Panc1 (cell line): ENCODE results near the gene STAB2. TPM values are rescaled to one million over a fixed set of nuclear protein-coding genes. Genes with fewer than 3 reads are reported as not detected.

Experiments
- ATAC-seq: fragments of 200-7000 bp; cut with Tn5 transposase; 2 replicates; pipeline ENCODE4 v1.9.1; 2020; ENCODE audit warnings: mild to moderate bottlenecking, moderate library complexity
- BruUV-seq: library from RNA; stranded (reverse); fragments of 400-500 nt; replicated peaks from 2 replicates; lab custom pipeline; 2021; lab: Mats Ljungman, UMichigan
- CTCF ChIA-PET: fragments of 300-600 bp; sonication (Branson Sonifier 250); formaldehyde crosslinking; loops from one replicate; lab custom pipeline; 2022; ENCODE audit warnings: antibody characterized with exemption; lab: Charles Lee
- POLR2A ChIA-PET: fragments of 300-600 bp; sonication (Branson Sonifier 250); formaldehyde crosslinking; loops from one replicate; lab custom pipeline; 2022; ENCODE audit warnings: antibody characterized with exemption; lab: Charles Lee
- DNase-seq: peaks from one replicate; pipeline ENCODE4 v3.0.0-alpha.2; 2010; ENCODE audit warnings: low read depth, low spot score
- H3K27ac ChIP-seq: 2 replicates; pipeline ENCODE4 v1.5.1; 2011; ENCODE audit warnings: mild to moderate bottlenecking, low read length, inconsistent platforms
- H3K27me3 ChIP-seq: fragments of 200-500 bp; sonication (Bioruptor generic); 2 replicates; pipeline ENCODE4 v1.6.0; 2014; ENCODE audit warnings: low read length, inconsistent platforms; ENCODE audit not compliant: control insufficient read depth, insufficient read depth
- H3K36me3 ChIP-seq: fragments of 200-500 bp; sonication (Bioruptor generic); 2 replicates; pipeline ENCODE4 v1.5.1; 2014; ENCODE audit warnings: inconsistent platforms, mild to moderate bottlenecking, low read length, moderate library complexity; ENCODE audit not compliant: control insufficient read depth, insufficient read depth
- H3K4me1 ChIP-seq: 2 replicates; pipeline ENCODE4 v1.5.1; 2011; ENCODE audit warnings: inconsistent platforms, mild to moderate bottlenecking, low read length, moderate library complexity; ENCODE audit not compliant: control insufficient read depth, insufficient read depth
- H3K4me3 ChIP-seq, 2 experiments: 2 replicates each; pipeline ENCODE4 v1.5.1; 2011 to 2012; ENCODE audit warnings: low read depth in 2 of 2, low read length in 2 of 2, mild to moderate bottlenecking in 2 of 2, inconsistent platforms in 1 of 2, moderate library complexity in 1 of 2
- H3K9me3 ChIP-seq: fragments of 200-500 bp; sonication (Bioruptor generic); 2 replicates; pipeline ENCODE4 v1.5.1; 2014; ENCODE audit warnings: low read depth, mild to moderate bottlenecking, inconsistent platforms, low read length, moderate library complexity; ENCODE audit not compliant: control insufficient read depth, insufficient read depth
- POLR2AphosphoS5 ChIP-seq: IDR thresholded peaks from 2 replicates; pipeline ENCODE4 v1.6.1; 2012; ENCODE audit warnings: mild to moderate bottlenecking, low read depth, low read length, moderate library complexity
- SIN3A ChIP-seq: IDR thresholded peaks from 2 replicates; pipeline ENCODE4 v1.6.1; 2012; ENCODE audit warnings: low read depth, mild to moderate bottlenecking, low read length, moderate library complexity, borderline replicate concordance; ENCODE audit not compliant: insufficient read depth
- TCF7L2 ChIP-seq: IDR thresholded peaks from 2 replicates; pipeline ENCODE4 v1.6.1; 2011; ENCODE audit warnings: mild to moderate bottlenecking, low read depth, low read length, inconsistent platforms
- in situ Hi-C: cut with HindIII; loops from 2 replicates; pipeline ENCODE4 v1.10.0; 2016; ENCODE audit warnings: low sequenced_read_pairs, low pct_unique_long_range_greater_than_20kb
- intact Hi-C: fragments of 100-400 bp; cut with micrococcal nuclease; formaldehyde crosslinking; loops from one replicate; pipeline ENCODE4 v1.10.0; 2022; ENCODE audit not compliant: unreplicated experiment
- total RNA-seq: library from RNA; stranded (reverse); gene quantifications from one replicate; pipeline ENCODE4 v1.2.1, GENCODE V29; 2021; ENCODE audit not compliant: unreplicated experiment
- TF ChIP-seq, protein P1 (sequence below): fragments of 450-650 bp; IDR thresholded peaks from 2 replicates; pipeline ENCODE4 v1.5.1; 2017; ENCODE audit warnings: mild to moderate bottlenecking
- TF ChIP-seq, protein P2 (sequence below), 2 experiments: IDR thresholded peaks; 2 replicates each; pipeline ENCODE4 v1.6.1; 2011 to 2012; ENCODE audit warnings: low read depth in 2 of 2, control low read depth in 1 of 2, low read length in 1 of 2, mild to moderate bottlenecking in 1 of 2, moderate library complexity in 1 of 2; ENCODE audit not compliant: insufficient read depth in 1 of 2

STAB2 gene
- total RNA-seq, 1 experiment from 2014 or later = not detected

DNA sequence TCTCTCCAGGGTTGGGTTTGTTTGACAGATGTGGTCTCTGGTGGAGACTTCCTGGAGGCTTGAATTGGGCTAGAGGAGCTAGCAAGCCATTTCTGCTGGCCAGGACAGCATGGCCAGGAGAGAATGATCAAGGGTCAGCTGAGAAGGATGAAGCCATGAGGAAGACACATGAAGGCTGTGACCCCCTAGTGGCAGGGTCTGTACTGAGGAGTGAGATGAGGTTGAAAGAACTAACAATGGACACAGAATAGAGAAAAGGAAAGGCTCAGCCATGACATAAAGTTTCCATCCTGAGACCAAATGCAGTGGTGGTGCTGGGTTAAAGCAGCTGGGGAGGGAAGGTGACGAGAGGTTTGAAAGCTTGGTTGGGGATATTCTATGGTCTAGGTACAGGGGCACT lies 164.1 kb downstream of the STAB2 start:
- Histone ChIP-seq H3K27me3 (no peaks in the 10 kb centered on the region), H3K9me3 (no peaks in the 10 kb centered on the region), H3K4me3 (no peak overlapping the region), H3K4me1 (no peaks in the 10 kb centered on the region), H3K36me3 (no peaks in the 10 kb centered on the region), H3K27ac (no peak overlapping the region)
- no TSS peak for BruUV-seq
- TF ChIP-seq TCF7L2 (no peak), SIN3A (no peak), POLR2AphosphoS5 (no peak)
- TF ChIP-seq, protein P1, sequence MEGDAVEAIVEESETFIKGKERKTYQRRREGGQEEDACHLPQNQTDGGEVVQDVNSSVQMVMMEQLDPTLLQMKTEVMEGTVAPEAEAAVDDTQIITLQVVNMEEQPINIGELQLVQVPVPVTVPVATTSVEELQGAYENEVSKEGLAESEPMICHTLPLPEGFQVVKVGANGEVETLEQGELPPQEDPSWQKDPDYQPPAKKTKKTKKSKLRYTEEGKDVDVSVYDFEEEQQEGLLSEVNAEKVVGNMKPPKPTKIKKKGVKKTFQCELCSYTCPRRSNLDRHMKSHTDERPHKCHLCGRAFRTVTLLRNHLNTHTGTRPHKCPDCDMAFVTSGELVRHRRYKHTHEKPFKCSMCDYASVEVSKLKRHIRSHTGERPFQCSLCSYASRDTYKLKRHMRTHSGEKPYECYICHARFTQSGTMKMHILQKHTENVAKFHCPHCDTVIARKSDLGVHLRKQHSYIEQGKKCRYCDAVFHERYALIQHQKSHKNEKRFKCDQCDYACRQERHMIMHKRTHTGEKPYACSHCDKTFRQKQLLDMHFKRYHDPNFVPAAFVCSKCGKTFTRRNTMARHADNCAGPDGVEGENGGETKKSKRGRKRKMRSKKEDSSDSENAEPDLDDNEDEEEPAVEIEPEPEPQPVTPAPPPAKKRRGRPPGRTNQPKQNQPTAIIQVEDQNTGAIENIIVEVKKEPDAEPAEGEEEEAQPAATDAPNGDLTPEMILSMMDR = no peak
- TF ChIP-seq, protein P2, sequence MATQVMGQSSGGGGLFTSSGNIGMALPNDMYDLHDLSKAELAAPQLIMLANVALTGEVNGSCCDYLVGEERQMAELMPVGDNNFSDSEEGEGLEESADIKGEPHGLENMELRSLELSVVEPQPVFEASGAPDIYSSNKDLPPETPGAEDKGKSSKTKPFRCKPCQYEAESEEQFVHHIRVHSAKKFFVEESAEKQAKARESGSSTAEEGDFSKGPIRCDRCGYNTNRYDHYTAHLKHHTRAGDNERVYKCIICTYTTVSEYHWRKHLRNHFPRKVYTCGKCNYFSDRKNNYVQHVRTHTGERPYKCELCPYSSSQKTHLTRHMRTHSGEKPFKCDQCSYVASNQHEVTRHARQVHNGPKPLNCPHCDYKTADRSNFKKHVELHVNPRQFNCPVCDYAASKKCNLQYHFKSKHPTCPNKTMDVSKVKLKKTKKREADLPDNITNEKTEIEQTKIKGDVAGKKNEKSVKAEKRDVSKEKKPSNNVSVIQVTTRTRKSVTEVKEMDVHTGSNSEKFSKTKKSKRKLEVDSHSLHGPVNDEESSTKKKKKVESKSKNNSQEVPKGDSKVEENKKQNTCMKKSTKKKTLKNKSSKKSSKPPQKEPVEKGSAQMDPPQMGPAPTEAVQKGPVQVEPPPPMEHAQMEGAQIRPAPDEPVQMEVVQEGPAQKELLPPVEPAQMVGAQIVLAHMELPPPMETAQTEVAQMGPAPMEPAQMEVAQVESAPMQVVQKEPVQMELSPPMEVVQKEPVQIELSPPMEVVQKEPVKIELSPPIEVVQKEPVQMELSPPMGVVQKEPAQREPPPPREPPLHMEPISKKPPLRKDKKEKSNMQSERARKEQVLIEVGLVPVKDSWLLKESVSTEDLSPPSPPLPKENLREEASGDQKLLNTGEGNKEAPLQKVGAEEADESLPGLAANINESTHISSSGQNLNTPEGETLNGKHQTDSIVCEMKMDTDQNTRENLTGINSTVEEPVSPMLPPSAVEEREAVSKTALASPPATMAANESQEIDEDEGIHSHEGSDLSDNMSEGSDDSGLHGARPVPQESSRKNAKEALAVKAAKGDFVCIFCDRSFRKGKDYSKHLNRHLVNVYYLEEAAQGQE (IDR thresholded peaks at IDR 0.05; ENCODE audit: insufficient read depth in 1 of 2, low read depth in 2 of 2, low read length in 1 of 2) = no peak
- DNase-seq (no peak), ATAC-seq (peak; percentile 54)
- ChIA-PET POLR2A (interaction anchor here (0.6 kb wide), 1 partner anchor 1450 kb away, joined by 3 read pairs; no protein-coding TSS in a partner anchor), CTCF (no interaction called here)
- in situ Hi-C loops (no loop called here), intact Hi-C loops (no loop called here)

DNA sequence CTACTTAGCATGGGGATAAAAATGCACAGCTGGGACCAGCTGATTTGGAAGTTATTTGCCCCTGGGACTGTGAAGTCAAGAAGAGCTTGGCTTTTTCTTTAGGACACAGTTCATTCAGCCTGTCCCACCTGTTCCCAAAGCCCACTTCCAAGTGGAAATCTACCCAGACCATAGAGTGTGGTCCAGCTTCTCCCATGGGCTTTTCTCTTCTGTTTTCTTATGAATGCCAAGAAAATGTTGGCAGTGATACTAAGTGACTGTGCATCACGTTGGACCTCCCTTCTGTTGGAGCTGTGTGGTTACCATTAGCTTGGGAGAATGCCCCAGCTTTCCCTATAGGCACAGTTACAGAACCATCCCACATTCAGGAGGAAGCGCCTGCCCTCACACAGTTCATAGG lies 164.5 kb downstream of the STAB2 start:
- ChIA-PET CTCF (no interaction called here), POLR2A (interaction anchor here (0.6 kb wide), 1 partner anchor 1450 kb away, joined by 3 read pairs; no protein-coding TSS in a partner anchor)
- no peaks in the 10 kb centered on the region for H3K36me3 ChIP-seq
- no peaks in the 10 kb centered on the region for H3K4me1 ChIP-seq
- no peak for DNase-seq
- no peak for TF ChIP-seq POLR2AphosphoS5
- TF ChIP-seq TCF7L2 = no peak
- TF ChIP-seq SIN3A = no peak
- TF ChIP-seq, protein P2 (IDR thresholded peaks at IDR 0.05; ENCODE audit: insufficient read depth in 1 of 2, low read depth in 2 of 2, low read length in 1 of 2) = no peak
- TF ChIP-seq, protein P1 = no peak
- in situ Hi-C loops = no loop called here
- no TSS peak for BruUV-seq
- no peak overlapping the region for H3K4me3 ChIP-seq
- no peak for ATAC-seq
- no peaks in the 10 kb centered on the region for H3K9me3 ChIP-seq
- no peaks in the 10 kb centered on the region for H3K27me3 ChIP-seq
- no peak overlapping the region for H3K27ac ChIP-seq
- intact Hi-C loops = no loop called here
